Activated CD4-positive, CD25-positive, alpha-beta regulatory T cell treated with anti-CD3 and anti-CD28 coated beads, Interleukin-2, amount 50 U/mL, for 24 hours (primary cell): ENCODE data around the gene CX3CR1.

ENCODE experiments used
- ATAC-seq, 2 donors: fragments of 150-1000 bp; cut with Tn5 transposase; one replicate each; pipeline ENCODE4 v1.10.0; 2021; ENCODE audit warnings: mild to moderate bottlenecking in 1 of 2, moderate library complexity in 1 of 2

Gene CX3CR1

GRCh38 chr3:39220407-39221140 is 59.3 kb downstream of the CX3CR1 start:
- no peak for ATAC-seq

- no peak for ATAC-seq
Measured at GRCh38 chr3:39219702-39220101, 60.1 kb downstream of the CX3CR1 start.

GRCh38 chr3:39216176-39216790 is 63.6 kb downstream of the CX3CR1 start:
- ATAC-seq: no peak

- no peak for ATAC-seq
Measured at GRCh38 chr3:39213613-39214012, 66.2 kb downstream of the CX3CR1 start.
